ENCODE results near the gene HAPLN3. TPM values are rescaled to one million over a fixed set of nuclear protein-coding genes. Genes with fewer than 3 reads are reported as not detected.

The HAPLN3 gene
- total and polyA plus RNA-seq, 2 donors (not counting 1 experiment from before 2014, with no cell fraction given), result 7.5 to 16.3 TPM

DNA sequence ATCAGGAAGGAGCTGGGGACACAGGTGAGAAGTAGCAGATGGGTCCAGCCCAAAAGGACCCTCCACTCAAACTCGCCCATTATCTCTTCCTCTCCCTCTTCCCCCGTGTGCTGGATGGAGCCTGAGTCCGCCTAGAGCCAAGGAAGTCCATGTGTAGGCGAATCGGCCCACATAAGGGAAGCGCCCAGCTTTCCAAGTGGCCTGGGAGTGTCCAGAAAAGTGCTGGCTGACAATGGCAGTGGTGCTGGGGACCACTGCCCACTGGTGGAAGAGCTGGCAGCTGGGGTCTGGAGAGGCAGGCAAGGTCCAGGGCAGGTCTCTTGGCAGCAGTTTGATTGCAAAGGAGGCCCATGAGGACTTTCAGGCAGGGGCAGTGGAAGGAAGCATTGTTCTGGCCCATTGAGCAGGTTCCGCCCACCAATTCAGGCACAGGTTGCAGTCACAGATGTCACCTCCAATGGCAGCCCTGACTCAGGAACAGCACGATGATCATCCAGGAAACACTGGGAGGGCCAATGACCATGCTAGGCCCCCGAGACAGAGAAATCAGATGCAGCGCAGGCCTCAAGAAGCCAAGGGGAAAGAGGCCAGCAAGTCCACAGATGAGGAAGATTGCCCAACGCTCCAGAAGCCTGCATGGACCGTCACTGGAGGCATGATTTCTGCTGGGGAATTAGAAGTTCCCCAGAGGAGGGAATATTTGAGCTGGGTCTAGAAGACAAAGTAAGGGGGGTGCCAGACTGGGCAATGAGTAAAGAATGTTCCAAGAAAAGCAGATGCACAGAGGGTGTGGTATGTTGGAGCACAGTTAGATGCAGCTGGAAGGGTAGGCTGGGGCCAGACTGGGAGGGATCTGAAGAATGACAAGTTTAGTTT, 14.8 kb upstream of the HAPLN3 start:
- Mint-ChIP-seq H3K9me3 (ENCODE audit: insufficient read depth) (no peaks in the 10 kb centered on the region), H3K27me3 (no peaks in the 10 kb centered on the region), H3K4me3 (no peak overlapping the region), H3K27ac (no peak overlapping the region), H3K4me1 (peaks cover 22% of the 10 kb centered on the region)
- WGBS (ENCODE audit: insufficient coverage), result 93% methylated on average over 12 of the region's 12 CpGs
- H3K27ac ChIP-seq (ENCODE audit: low read length in 2 of 2), result no peak overlapping the region
- no peaks in the 10 kb centered on the region for H3K36me3 ChIP-seq (replicated peaks in 1 of 2; ENCODE audit: control extremely low read depth in 1 of 2, control insufficient read depth in 1 of 2, extremely low read depth in 1 of 2, insufficient read depth in 2 of 2, low read length in 1 of 2)
- POLR2A ChIA-PET, result no interaction called here
- no peak overlapping the region for H3K4me3 ChIP-seq (ENCODE audit: control extremely low read depth in 1 of 5, extremely low read depth in 1 of 5, insufficient read depth in 1 of 5, low read depth in 2 of 5, low read length in 4 of 5)
- H3K79me2 ChIP-seq (ENCODE audit: control insufficient read depth, insufficient read depth, low read length), result no peaks in the 10 kb centered on the region
- no peak overlapping the region for H3K4me2 ChIP-seq (replicated peaks; ENCODE audit: low read depth, low read length, poor library complexity, severe bottlenecking)
- H3K27me3 ChIP-seq (replicated peaks in 1 of 4; ENCODE audit: control extremely low read depth in 1 of 4, control insufficient read depth in 3 of 4, insufficient read depth in 4 of 4, low read length in 3 of 4), result no peaks in the 10 kb centered on the region
- TF ChIP-seq, protein P1, sequence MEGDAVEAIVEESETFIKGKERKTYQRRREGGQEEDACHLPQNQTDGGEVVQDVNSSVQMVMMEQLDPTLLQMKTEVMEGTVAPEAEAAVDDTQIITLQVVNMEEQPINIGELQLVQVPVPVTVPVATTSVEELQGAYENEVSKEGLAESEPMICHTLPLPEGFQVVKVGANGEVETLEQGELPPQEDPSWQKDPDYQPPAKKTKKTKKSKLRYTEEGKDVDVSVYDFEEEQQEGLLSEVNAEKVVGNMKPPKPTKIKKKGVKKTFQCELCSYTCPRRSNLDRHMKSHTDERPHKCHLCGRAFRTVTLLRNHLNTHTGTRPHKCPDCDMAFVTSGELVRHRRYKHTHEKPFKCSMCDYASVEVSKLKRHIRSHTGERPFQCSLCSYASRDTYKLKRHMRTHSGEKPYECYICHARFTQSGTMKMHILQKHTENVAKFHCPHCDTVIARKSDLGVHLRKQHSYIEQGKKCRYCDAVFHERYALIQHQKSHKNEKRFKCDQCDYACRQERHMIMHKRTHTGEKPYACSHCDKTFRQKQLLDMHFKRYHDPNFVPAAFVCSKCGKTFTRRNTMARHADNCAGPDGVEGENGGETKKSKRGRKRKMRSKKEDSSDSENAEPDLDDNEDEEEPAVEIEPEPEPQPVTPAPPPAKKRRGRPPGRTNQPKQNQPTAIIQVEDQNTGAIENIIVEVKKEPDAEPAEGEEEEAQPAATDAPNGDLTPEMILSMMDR (IDR thresholded peaks at IDR 0.05), result no peak
- TF ChIP-seq EZH2 (IDR thresholded peaks at IDR 0.05; ENCODE audit: borderline replicate concordance, insufficient read depth, low read depth, low read length, poor library complexity, severe bottlenecking), result no peak
- no peaks in the 10 kb centered on the region for H3K9me3 ChIP-seq (ENCODE audit: control extremely low read depth in 1 of 3, control insufficient read depth in 2 of 3, insufficient read depth in 1 of 3, low read length in 2 of 3)
- intact Hi-C loops (cut with micrococcal nuclease), result no loop called here
- H4K20me1 ChIP-seq (ENCODE audit: control insufficient read depth, insufficient read depth, low read length, poor library complexity, severe bottlenecking), result no peaks in the 10 kb centered on the region
- H3K9ac ChIP-seq (ENCODE audit: low read length), result no peak overlapping the region
- CTCF ChIA-PET, result interaction anchor here (1.1 kb wide), 1 partner anchor 14 kb away, joined by 6 read pairs; the partner anchor contains the start of gene HAPLN3
- no peak overlapping the region for H2AFZ ChIP-seq (ENCODE audit: insufficient read depth, low read depth, low read length, poor library complexity, severe bottlenecking)
- ATAC-seq (ENCODE audit: low read depth) (no peak), DNase-seq (no peak)
- H3K4me1 ChIP-seq (ENCODE audit: control insufficient read depth in 2 of 2, insufficient read depth in 2 of 2, low read length in 2 of 2), result peaks cover 4 to 15% of the 10 kb centered on the region in 2 donors

All from B cell (primary cell).